ENCODE data around the gene HS6ST2.

GRCh38 chrX:132677233-132677716 lies 281.2 kb downstream of the HS6ST2 start:
- TF ChIP-seq CTCF (IDR thresholded peaks at IDR 0.05), result no peak
- TF ChIP-seq POLR2A (IDR thresholded peaks at IDR 0.05), result no peak
